HepG2 (cell line): Measurements from ENCODE around the gene XPO5. TPM values are rescaled to one million over a fixed set of nuclear protein-coding genes. Genes with fewer than 3 reads are reported as not detected.

ENCODE experiments used
- ARNT2 ChIP-seq: sonication (generic); formaldehyde crosslinking; IDR thresholded peaks from 2 replicates; pipeline ENCODE4 v1.8.0; 2022; ENCODE audit warnings: mild to moderate bottlenecking, low read depth, missing genetic modification reagents, moderate library complexity
- CREM ChIP-seq, 2 experiments: sonication (generic) in 1 of 2; formaldehyde crosslinking in 1 of 2; IDR thresholded peaks; 2 replicates each; pipeline versions ENCODE4 v1.4.0 to v1.6.1; 2016 to 2020; ENCODE audit warnings: antibody characterized with exemption in 1 of 2, mild to moderate bottlenecking in 1 of 2, missing genetic modification reagents in 1 of 2
- GTF2F1 ChIP-seq: fragments of 150-350 bp; IDR thresholded peaks from 2 replicates; pipeline ENCODE4 v1.6.1; 2014; ENCODE audit warnings: low read length
- HDAC6 ChIP-seq: fragments of 200-600 bp; sonication (generic); IDR thresholded peaks from 2 replicates; pipeline ENCODE4 v1.7.0; 2017; ENCODE audit warnings: mild to moderate bottlenecking, antibody characterized with exemption, low read length, low read depth
- KDM5A ChIP-seq: fragments of 200-600 bp; sonication (generic); IDR thresholded peaks from 2 replicates; pipeline ENCODE4 v1.7.0; 2018; ENCODE audit warnings: antibody characterized with exemption, mild to moderate bottlenecking, low read length, borderline replicate concordance
- PBX2 ChIP-seq: IDR thresholded peaks from 2 replicates; pipeline ENCODE4 v1.6.1; 2016; ENCODE audit warnings: control low read depth
- PPARG ChIP-seq: conservative IDR thresholded peaks from 2 replicates; pipeline ENCODE4 v1.6.1; 2016; ENCODE audit warnings: missing biosample characterization, missing genetic modification reagents
- PRDM4 ChIP-seq: sonication (generic); formaldehyde crosslinking; IDR thresholded peaks from 2 replicates; pipeline ENCODE4 v1.9.0; 2021; ENCODE audit warnings: missing genetic modification reagents, borderline replicate concordance
- SKIL ChIP-seq: sonication (generic); formaldehyde crosslinking; IDR thresholded peaks from 2 replicates; pipeline ENCODE4 v1.8.0; 2022; ENCODE audit warnings: missing genetic modification reagents, mild to moderate bottlenecking, moderate library complexity, borderline replicate concordance
- ZBED4 ChIP-seq: sonication (generic); formaldehyde crosslinking; IDR thresholded peaks from 2 replicates; pipeline ENCODE4 v1.4.0; 2020; ENCODE audit warnings: missing genetic modification reagents, borderline replicate concordance
- ZNF136 ChIP-seq: sonication (generic); formaldehyde crosslinking; IDR thresholded peaks from 2 replicates; pipeline ENCODE4 v1.8.1; 2022; ENCODE audit warnings: low read depth, mild to moderate bottlenecking, moderate library complexity, missing genetic modification reagents
- ZNF253 ChIP-seq: sonication (generic); formaldehyde crosslinking; IDR thresholded peaks from 2 replicates; pipeline ENCODE4 v1.8.0; 2022; ENCODE audit warnings: mild to moderate bottlenecking, missing genetic modification reagents, borderline replicate concordance
- ZNF350 ChIP-seq: sonication (generic); formaldehyde crosslinking; IDR thresholded peaks from 2 replicates; pipeline ENCODE4 v1.4.0; 2020; ENCODE audit warnings: mild to moderate bottlenecking, low read depth, missing genetic modification reagents, borderline replicate concordance
- ZNF510 ChIP-seq: sonication (generic); formaldehyde crosslinking; IDR thresholded peaks from 2 replicates; pipeline ENCODE4 v1.4.0; 2020; ENCODE audit warnings: low read depth, mild to moderate bottlenecking, missing genetic modification reagents
- ZNF512B ChIP-seq: sonication (generic); formaldehyde crosslinking; IDR thresholded peaks from 2 replicates; pipeline ENCODE4 v1.5.1; 2020; ENCODE audit warnings: missing genetic modification reagents, mild to moderate bottlenecking, borderline replicate concordance
- ZNF629 ChIP-seq: sonication (generic); formaldehyde crosslinking; conservative IDR thresholded peaks from 2 replicates; pipeline ENCODE4 v1.5.0; 2020; ENCODE audit warnings: missing genetic modification reagents
- polyA plus RNA-seq, 8 experiments: library from polyadenylated mRNA; depleted of rRNA in 3 of 8; stranded (reverse) in 7 of 8; unstranded in 1 of 8; fragments of >200 nt; fragmentation: Illumina TruSeq in 4 of 8; extraction: Trizol in 4 of 8; gene quantifications; 2 replicates each; pipeline versions ENCODE4 v1.2.1 to v1.2.3, GENCODE V29; 2011 to 2016; ENCODE audit warnings: low read depth in 4 of 8, missing spikeins in 1 of 8, mixed read lengths in 1 of 8; ENCODE audit not compliant: insufficient read depth in 1 of 8
- total RNA-seq, 5 experiments: library from RNA; depleted of rRNA; stranded (reverse); fragments of >200 nt; fragmentation: Illumina TruSeq; extraction: Trizol; gene quantifications; 2 replicates each; pipeline ENCODE4 v1.2.3, GENCODE V29; 2016; ENCODE audit warnings: low read depth in 1 of 5

XPO5 gene
- total and polyA plus RNA-seq, 2 of the 13 experiments (the other 11 are each of a cell fraction or from before 2014, with no cell fraction given) = 52.2 to 68.0 TPM

- TF ChIP-seq ZBED4 (CRISPR knock-in tag) = peak; percentile 76; the same call in 1 of the 2 replicates
- no peak for TF ChIP-seq PRDM4
- peak; percentile 83 for TF ChIP-seq CREM (IDR thresholded peaks at IDR 0.05)
- no peak for TF ChIP-seq CREM (CRISPR knock-in tag; IDR thresholded peaks at IDR 0.05)
- TF ChIP-seq GTF2F1 = no peak
- TF ChIP-seq SKIL (CRISPR knock-in tag) = no peak
- peak; percentile 96 for TF ChIP-seq ZNF629 (CRISPR knock-in tag)
- no peak for TF ChIP-seq ZNF510 (CRISPR knock-in tag)
- TF ChIP-seq ZNF512B (CRISPR knock-in tag) = no peak
- no peak for TF ChIP-seq ZNF136
- peak; percentile 78 for TF ChIP-seq PPARG (CRISPR knock-in tag)
- peak; percentile 64; the same call in 1 of the 2 replicates for TF ChIP-seq PBX2 (CRISPR knock-in tag)
- TF ChIP-seq ARNT2 (CRISPR knock-in tag) = 0 out of 2 replicates have a peak, but pooled peaks have one; percentile 58
- no peak for TF ChIP-seq HDAC6
- no peak for TF ChIP-seq ZNF253 (CRISPR knock-in tag)
- no peak for TF ChIP-seq KDM5A
- TF ChIP-seq ZNF350 = no peak; the same call in 1 of the 2 replicates
Observed at GRCh38 chr6:43490523-43490939, 85.3 kb downstream of the XPO5 start (continued).
